HepG2 (cell line): Measurements from ENCODE around the gene MAS1L. TPM values are rescaled to one million over a fixed set of nuclear protein-coding genes. Genes with fewer than 3 reads are reported as not detected.

ENCODE experiments used
- ATAC-seq: fragments of 200-7000 bp; cut with Tn5 transposase; 3 replicates; pipeline ENCODE4 v1.9.1; 2020; ENCODE audit warnings: mild to moderate bottlenecking, moderate library complexity
- Bru-seq: library from RNA; stranded (reverse); fragments of 400-500 nt; gene quantifications from one replicate; lab custom pipeline; 2021; lab: Mats Ljungman, UMichigan
- BruChase-seq, 2 experiments: library from RNA; stranded (reverse); fragments of 400-500 nt; gene quantifications; one replicate each; lab custom pipeline; 2021; lab: Mats Ljungman, UMichigan
- BruUV-seq: library from RNA; stranded (reverse); fragments of 400-500 nt; replicated peaks from 2 replicates; lab custom pipeline; 2021; lab: Mats Ljungman, UMichigan
- CTCF ChIA-PET: fragments of 300-600 bp; formaldehyde crosslinking; extraction: SDS; loops from one replicate; lab custom pipeline; 2021; ENCODE audit warnings: low total read pairs, inconsistent platforms, low intra/inter-chr PET ratio; lab: Yijun Ruan, JAX
- POLR2A ChIA-PET: fragments of 350-600 bp; sonication (Branson Sonifier 250); formaldehyde crosslinking; loops from one replicate; lab custom pipeline; 2020; ENCODE audit warnings: antibody characterized with exemption, inconsistent platforms; lab: Yijun Ruan, JAX
- DNase-seq: peaks from one replicate; pipeline ENCODE4 v3.0.0-alpha.2; 2015; ENCODE audit warnings: low spot score
- FAIRE-seq: peaks from 3 replicates; lab custom pipeline; 2011; peaks lifted over from hg19 to GRCh38; lab: Jason Lieb, UNC
- H2AFZ ChIP-seq: one replicate; pipeline ENCODE4 v1.6.1; 2011; ENCODE audit warnings: low read length, inconsistent platforms
- H3K27ac ChIP-seq: fragments of 300-600 bp; 3 replicates; pipeline ENCODE4 v1.8.0; 2011; ENCODE audit warnings: mixed run types, mild to moderate bottlenecking, mixed read lengths, low read length, inconsistent platforms; ENCODE audit not compliant: insufficient read depth; ENCODE audit errors: extremely low read length
- H3K27me3 ChIP-seq, 2 experiments: fragments of 200-600 bp in 1 of 2; 2 replicates in 1 of 2; 3 replicates in 1 of 2; pipeline versions ENCODE4 v1.6.0 to v1.8.0; 2011; ENCODE audit warnings: low read length in 2 of 2, mild to moderate bottlenecking in 2 of 2, moderate library complexity in 2 of 2, inconsistent platforms in 1 of 2; ENCODE audit not compliant: insufficient read depth in 2 of 2, control insufficient read depth in 1 of 2
- H3K36me3 ChIP-seq, 2 experiments: fragments of 200-600 bp in 1 of 2; replicated peaks in 1 of 2; 2 replicates in 1 of 2; 3 replicates in 1 of 2; pipeline versions ENCODE4 v1.5.1 to v1.8.0; 2011; ENCODE audit warnings: low read length in 2 of 2, inconsistent platforms in 1 of 2; ENCODE audit not compliant: insufficient read depth in 2 of 2, control insufficient read depth in 1 of 2
- H3K4me1 ChIP-seq: 2 replicates; pipeline ENCODE4 v1.5.1; 2012; ENCODE audit warnings: low read length, inconsistent platforms; ENCODE audit not compliant: insufficient read depth
- H3K4me2 ChIP-seq: 2 replicates; pipeline ENCODE4 v1.6.0; 2011; ENCODE audit warnings: low read depth, low read length, inconsistent platforms
- H3K4me3 ChIP-seq, 3 experiments: fragments of 200-600 bp in 1 of 3; sonication (generic), shearing (Covaris generic) in 1 of 3; replicated peaks in 1 of 3; 2 replicates each; pipeline ENCODE4 v1.5.1; 2011 to 2016; ENCODE audit warnings: low read length in 3 of 3, inconsistent platforms in 2 of 3, low read depth in 2 of 3, mild to moderate bottlenecking in 2 of 3, control low read depth in 1 of 3, mixed read lengths in 1 of 3; ENCODE audit not compliant: insufficient read depth in 1 of 3
- H3K79me2 ChIP-seq: one replicate; pipeline ENCODE4 v1.6.1; 2011; ENCODE audit warnings: low read length, inconsistent platforms; ENCODE audit not compliant: insufficient read depth
- H3K9ac ChIP-seq: 2 replicates; pipeline ENCODE4 v1.6.0; 2011; ENCODE audit warnings: mild to moderate bottlenecking, low read depth, low read length, inconsistent platforms; ENCODE audit not compliant: insufficient read depth
- H3K9me3 ChIP-seq: 2 replicates; pipeline ENCODE4 v1.5.1; 2012; ENCODE audit warnings: mild to moderate bottlenecking, low read length
- H4K20me1 ChIP-seq: 2 replicates; pipeline ENCODE4 v1.6.0; 2011; ENCODE audit warnings: inconsistent platforms, mild to moderate bottlenecking, low read length, moderate library complexity; ENCODE audit not compliant: insufficient read depth
- FOXP1 ChIP-seq, 2 experiments: fragments of 450-650 bp in 1 of 2; IDR thresholded peaks; 2 replicates each; pipeline ENCODE4 v1.6.1; 2017 to 2018; ENCODE audit warnings: antibody characterized with exemption in 1 of 2
- HOXA9 ChIP-seq: sonication (generic); formaldehyde crosslinking; IDR thresholded peaks from 2 replicates; pipeline ENCODE4 v1.8.1; 2022; ENCODE audit warnings: missing genetic modification reagents, mild to moderate bottlenecking, moderate library complexity, borderline replicate concordance
- SYNCRIP ChIP-seq: fragments of 200-400 bp; formaldehyde crosslinking; IDR thresholded peaks from 2 replicates; pipeline ENCODE4 v1.6.1; 2018; ENCODE audit warnings: mild to moderate bottlenecking, low read depth, low read length; ENCODE audit not compliant: insufficient read depth
- TBX3 ChIP-seq: fragments of 450-650 bp; IDR thresholded peaks from 2 replicates; pipeline ENCODE4 v1.6.1; 2017; ENCODE audit warnings: antibody characterized with exemption, mild to moderate bottlenecking, inconsistent platforms, borderline replicate concordance
- YEATS2 ChIP-seq: sonication (generic); formaldehyde crosslinking; IDR thresholded peaks from 2 replicates; pipeline ENCODE4 v1.4.0; 2020; ENCODE audit warnings: missing genetic modification reagents, borderline replicate concordance
- ZC3H4 ChIP-seq: sonication (generic); formaldehyde crosslinking; IDR thresholded peaks from 2 replicates; pipeline ENCODE4 v1.4.0; 2020; ENCODE audit warnings: missing genetic modification reagents, borderline replicate concordance
- ZNF432 ChIP-seq: sonication (generic); formaldehyde crosslinking; IDR thresholded peaks from 2 replicates; pipeline ENCODE4 v1.5.0; 2020; ENCODE audit warnings: missing genetic modification reagents, mild to moderate bottlenecking, borderline replicate concordance
- WGBS: methylation state at CpG from one replicate; pipeline ENCODE4 v1.1.6; 2017; ENCODE audit warnings: low lambda C conversion rate; 5-methylcytosine and 5-hydroxymethylcytosine counted together
- in situ Hi-C: cut with HindIII; loops from 2 replicates; pipeline ENCODE4 v1.10.0; 2017; ENCODE audit warnings: low pct_unique_long_range_greater_than_20kb; ENCODE audit not compliant: extremely low pct_ligation_motif_present
- intact Hi-C: fragments of 100-400 bp; cut with micrococcal nuclease; formaldehyde crosslinking; loops from one replicate; pipeline ENCODE4 v1.10.0; 2022; ENCODE audit not compliant: unreplicated experiment
- long read RNA-seq, 2 experiments: library from RNA in 1 of 2; library from polyadenylated mRNA in 1 of 2; stranded (forward) in 1 of 2; unstranded in 1 of 2; transcript quantifications; one replicate each; pipeline ENCODE4 v2.0.0, GENCODE V29; 2019 to 2022
- polyA minus RNA-seq, 3 experiments: library from RNA; depleted of rRNA, polyadenylated mRNA; stranded (reverse); fragments of >200 nt; gene quantifications; 2 replicates each; pipeline ENCODE4 v1.2.3, GENCODE V29; 2011; ENCODE audit warnings: low replicate concordance in 1 of 3
- polyA plus RNA-seq, 8 experiments: library from polyadenylated mRNA; depleted of rRNA in 3 of 8; stranded (reverse) in 7 of 8; unstranded in 1 of 8; fragments of >200 nt; fragmentation: Illumina TruSeq in 4 of 8; extraction: Trizol in 4 of 8; gene quantifications; 2 replicates each; pipeline versions ENCODE4 v1.2.1 to v1.2.3, GENCODE V29; 2011 to 2016; ENCODE audit warnings: low read depth in 4 of 8, missing spikeins in 1 of 8, mixed read lengths in 1 of 8; ENCODE audit not compliant: insufficient read depth in 1 of 8
- total RNA-seq, 5 experiments: library from RNA; depleted of rRNA; stranded (reverse); fragments of >200 nt; fragmentation: Illumina TruSeq; extraction: Trizol; gene quantifications; 2 replicates each; pipeline ENCODE4 v1.2.3, GENCODE V29; 2016; ENCODE audit warnings: low read depth in 1 of 5
- TF ChIP-seq, protein P1 (sequence below): sonication (generic); formaldehyde crosslinking; IDR thresholded peaks from 2 replicates; pipeline ENCODE4 v1.5.1; 2020; ENCODE audit warnings: missing genetic modification reagents, mild to moderate bottlenecking, borderline replicate concordance
- TF ChIP-seq, protein P2 (sequence below): sonication (generic); formaldehyde crosslinking; IDR thresholded peaks from 2 replicates; pipeline ENCODE4 v1.8.1; 2023; ENCODE audit warnings: mild to moderate bottlenecking, missing genetic modification reagents

MAS1L gene, protein sequence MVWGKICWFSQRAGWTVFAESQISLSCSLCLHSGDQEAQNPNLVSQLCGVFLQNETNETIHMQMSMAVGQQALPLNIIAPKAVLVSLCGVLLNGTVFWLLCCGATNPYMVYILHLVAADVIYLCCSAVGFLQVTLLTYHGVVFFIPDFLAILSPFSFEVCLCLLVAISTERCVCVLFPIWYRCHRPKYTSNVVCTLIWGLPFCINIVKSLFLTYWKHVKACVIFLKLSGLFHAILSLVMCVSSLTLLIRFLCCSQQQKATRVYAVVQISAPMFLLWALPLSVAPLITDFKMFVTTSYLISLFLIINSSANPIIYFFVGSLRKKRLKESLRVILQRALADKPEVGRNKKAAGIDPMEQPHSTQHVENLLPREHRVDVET
- total RNA-seq (2016; rRNA removed; fragmentation: Illumina TruSeq; extraction: Trizol) = not detected in 2 replicates
- total RNA-seq (2016; cell fraction: cytosol; rRNA removed; fragmentation: Illumina TruSeq; extraction: Trizol; ENCODE audit: low read depth) = not detected in 2 replicates
- total RNA-seq (2016; cell fraction: insoluble cytoplasmic fraction; rRNA removed; fragmentation: Illumina TruSeq; extraction: Trizol) = not detected in 2 replicates
- not detected in 2 replicates for total RNA-seq (2016; cell fraction: membrane; rRNA removed; fragmentation: Illumina TruSeq; extraction: Trizol)
- not detected in 2 replicates for total RNA-seq (2016; cell fraction: nucleus; rRNA removed; fragmentation: Illumina TruSeq; extraction: Trizol)
- not detected in 2 replicates for polyA plus RNA-seq (2011; rRNA removed)
- not detected in 2 replicates for polyA plus RNA-seq (2011; cell fraction: cytosol; rRNA removed)
- not detected in 2 replicates for polyA plus RNA-seq (2011; cell fraction: nucleus; rRNA removed)
- not detected in 2 replicates for polyA plus RNA-seq (2012)
- polyA plus RNA-seq (2016; cell fraction: cytosol; fragmentation: Illumina TruSeq; extraction: Trizol; ENCODE audit: low read depth) = not detected in 2 replicates
- not detected in 2 replicates for polyA plus RNA-seq (2016; cell fraction: insoluble cytoplasmic fraction; fragmentation: Illumina TruSeq; extraction: Trizol; ENCODE audit: low read depth)
- polyA plus RNA-seq (2016; cell fraction: membrane; fragmentation: Illumina TruSeq; extraction: Trizol; ENCODE audit: low read depth) = not detected in 2 replicates
- polyA plus RNA-seq (2016; cell fraction: nucleus; fragmentation: Illumina TruSeq; extraction: Trizol; ENCODE audit: insufficient read depth, low read depth) = not detected in 2 replicates
- polyA minus RNA-seq (2011; rRNA and poly(A)+ RNA removed; ENCODE audit: low replicate concordance) = not detected in 2 replicates
- not detected in 2 replicates for polyA minus RNA-seq (2011; cell fraction: cytosol; rRNA and poly(A)+ RNA removed)
- not detected in 2 replicates for polyA minus RNA-seq (2011; cell fraction: nucleus; rRNA and poly(A)+ RNA removed)
- not detected for Bru-seq, nascent RNA
- BruChase-seq, experiment 1, labeled RNA remaining after a 6-hour chase = not detected
- BruChase-seq, experiment 2, labeled RNA remaining after a 2-hour chase = not detected
- long read RNA-seq, experiment 1 = 0 reads
- long read RNA-seq, experiment 2 = 0 reads

DNA sequence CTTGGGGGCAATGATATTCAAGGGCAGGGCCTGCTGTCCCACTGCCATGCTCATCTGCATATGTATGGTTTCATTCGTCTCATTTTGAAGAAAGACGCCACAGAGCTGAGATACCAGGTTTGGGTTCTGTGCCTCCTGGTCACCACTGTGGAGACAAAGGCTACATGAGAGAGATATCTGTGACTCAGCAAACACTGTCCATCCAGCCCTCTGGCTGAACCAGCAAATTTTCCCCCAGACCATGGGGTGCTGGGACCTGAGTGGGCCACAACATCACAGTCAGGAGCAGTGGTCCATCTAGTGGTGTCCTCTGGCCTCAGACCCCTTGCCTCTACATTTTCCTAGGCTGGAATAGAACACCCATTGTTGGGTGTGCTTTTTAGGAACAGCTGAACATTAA lies at the start of gene MAS1L:
Gene MAS1L (minus strand): TSS at position 297 of the 400 bp plus-strand sequence. CDS start 54 bp downstream, at position 243.
- Histone ChIP-seq H4K20me1 (no peaks in the 10 kb centered on the region), H3K4me3 (no peak within 1 kb of the TSS), H3K9me3 (no peaks in the 10 kb centered on the region), H3K36me3 (no peaks in the 10 kb centered on the region), H3K79me2 (no peaks in the 10 kb centered on the region), H3K9ac (no peak within 1 kb of the TSS), H3K4me1 (no peaks in the 10 kb centered on the region), H2AFZ (no peak within 1 kb of the TSS), H3K4me2 (no peak within 1 kb of the TSS), H3K27ac (no peak within 1 kb of the TSS), H3K27me3 (no peaks in the 10 kb centered on the region)
- BruUV-seq = no TSS peak
- 94% methylated on average over 2 of the region's 2 CpGs for WGBS
- DNase-seq (no peak), ATAC-seq (no peak), FAIRE-seq (no peak)
- intact Hi-C loops (no loop called here), in situ Hi-C loops (no loop called here)
- CTCF ChIA-PET = no interaction called here
- POLR2A ChIA-PET = no interaction called here
- no peak for TF ChIP-seq ZC3H4 (CRISPR knock-in tag)
- TF ChIP-seq HOXA9 (CRISPR knock-in tag) = no peak
- TF ChIP-seq YEATS2 = no peak
- TF ChIP-seq, protein P1, sequence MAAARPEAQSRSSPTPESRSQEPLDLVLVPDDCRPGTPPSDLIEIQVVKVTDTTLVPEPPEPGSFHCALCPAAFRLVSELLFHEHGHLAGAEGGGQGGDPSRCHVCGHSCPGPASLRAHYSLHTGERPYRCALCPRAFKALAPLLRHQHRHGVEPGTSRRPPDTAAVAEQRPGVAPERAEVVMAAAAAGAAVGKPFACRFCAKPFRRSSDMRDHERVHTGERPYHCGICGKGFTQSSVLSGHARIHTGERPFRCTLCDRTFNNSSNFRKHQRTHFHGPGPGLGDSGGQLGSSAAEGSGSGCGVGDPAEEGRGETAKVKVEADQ (CRISPR knock-in tag) = no peak
- no peak for TF ChIP-seq ZNF432
- TF ChIP-seq FOXP1 (IDR thresholded peaks at IDR 0.05) = no peak
- no peak for TF ChIP-seq FOXP1 (CRISPR knock-in tag; IDR thresholded peaks at IDR 0.05)
- TF ChIP-seq SYNCRIP = no peak
- TF ChIP-seq, protein P2, sequence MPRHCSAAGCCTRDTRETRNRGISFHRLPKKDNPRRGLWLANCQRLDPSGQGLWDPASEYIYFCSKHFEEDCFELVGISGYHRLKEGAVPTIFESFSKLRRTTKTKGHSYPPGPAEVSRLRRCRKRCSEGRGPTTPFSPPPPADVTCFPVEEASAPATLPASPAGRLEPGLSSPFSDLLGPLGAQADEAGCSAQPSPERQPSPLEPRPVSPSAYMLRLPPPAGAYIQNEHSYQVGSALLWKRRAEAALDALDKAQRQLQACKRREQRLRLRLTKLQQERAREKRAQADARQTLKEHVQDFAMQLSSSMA (CRISPR knock-in tag) = no peak
- no peak for TF ChIP-seq TBX3
